Measurements from ENCODE around the gene IRF6. TPM values are rescaled to one million over a fixed set of nuclear protein-coding genes. Genes with fewer than 3 reads are reported as not detected.

The IRF6 gene
- total RNA-seq, 1 donor from 2014 or later, result 77.9 TPM

Other genes with a start within 250 kb of the IRF6 start
- gene CAMK1G, start 222.4 kb downstream of the IRF6 start, total RNA-seq, result not detected
- gene LAMB3, start 153.7 kb downstream of the IRF6 start, total RNA-seq, result 22.7 TPM
- 162 TPM for gene G0S2, start 130.7 kb downstream of the IRF6 start, total RNA-seq
- 1.6 TPM for gene HSD11B1, start 101.3 kb downstream of the IRF6 start, total RNA-seq
- 2.1 TPM for gene TRAF3IP3, start 50.1 kb downstream of the IRF6 start, total RNA-seq
- 5.9 TPM for gene C1orf74, start 21.6 kb downstream of the IRF6 start, total RNA-seq
- gene UTP25, start 21.8 kb upstream of the IRF6 start, total RNA-seq, result 6.8 TPM
- gene SYT14, start 132.1 kb upstream of the IRF6 start, total RNA-seq, result 1.2 TPM